ENCODE results near the gene BST1. TPM values are rescaled to one million over a fixed set of nuclear protein-coding genes. Genes with fewer than 3 reads are reported as not detected.
A peak's percentile ranks its signal among the peaks of the same experiment; 100 is the strongest.

BST1 gene
- total and polyA plus RNA-seq, 10 donors: 3.8 to 54.3 (median 15.4) TPM

DNA sequence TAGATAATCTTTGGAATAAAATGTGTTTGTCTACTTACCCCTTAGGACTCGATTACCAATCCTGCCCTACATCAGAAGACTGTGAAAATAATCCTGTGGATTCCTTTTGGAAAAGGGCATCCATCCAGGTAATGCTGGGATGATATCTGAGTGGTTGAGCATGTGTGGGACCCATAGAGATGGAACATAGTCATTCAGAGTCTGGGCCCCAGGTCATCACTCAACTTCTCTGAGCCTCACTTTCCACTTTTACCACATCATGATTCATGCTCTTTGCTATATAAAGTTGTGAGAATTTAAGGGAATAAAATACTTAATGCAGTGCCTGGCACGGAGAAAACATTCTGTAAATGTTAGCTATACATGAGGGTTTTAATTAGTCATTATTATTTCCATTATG, 8.9 kb downstream of the BST1 start:
- intact Hi-C loops (cut with DNase I; ENCODE audit: low total_unique reads): no loop called here
- Histone ChIP-seq H3K27ac (no peak overlapping the region), H3K9me3 (no peaks in the 10 kb centered on the region), H3K4me3 (no peak overlapping the region), H3K4me1 (no peaks in the 10 kb centered on the region), H3K27me3 (replicated peaks in 1 of 7) (no peaks in the 10 kb centered on the region), H3K36me3 (peaks cover 0 to 79% (median 0%) of the 10 kb centered on the region in 6 donors)
- 78 to 94% (median 83%) methylated on average over 2 of the region's 2 CpGs for WGBS, 5 donors
- DNase-seq: no peak
- TF ChIP-seq POLR2A (IDR thresholded peaks at IDR 0.05) (no peak), POLR2AphosphoS5 (IDR thresholded peaks at IDR 0.05) (no peak)
- TF ChIP-seq, protein P1, sequence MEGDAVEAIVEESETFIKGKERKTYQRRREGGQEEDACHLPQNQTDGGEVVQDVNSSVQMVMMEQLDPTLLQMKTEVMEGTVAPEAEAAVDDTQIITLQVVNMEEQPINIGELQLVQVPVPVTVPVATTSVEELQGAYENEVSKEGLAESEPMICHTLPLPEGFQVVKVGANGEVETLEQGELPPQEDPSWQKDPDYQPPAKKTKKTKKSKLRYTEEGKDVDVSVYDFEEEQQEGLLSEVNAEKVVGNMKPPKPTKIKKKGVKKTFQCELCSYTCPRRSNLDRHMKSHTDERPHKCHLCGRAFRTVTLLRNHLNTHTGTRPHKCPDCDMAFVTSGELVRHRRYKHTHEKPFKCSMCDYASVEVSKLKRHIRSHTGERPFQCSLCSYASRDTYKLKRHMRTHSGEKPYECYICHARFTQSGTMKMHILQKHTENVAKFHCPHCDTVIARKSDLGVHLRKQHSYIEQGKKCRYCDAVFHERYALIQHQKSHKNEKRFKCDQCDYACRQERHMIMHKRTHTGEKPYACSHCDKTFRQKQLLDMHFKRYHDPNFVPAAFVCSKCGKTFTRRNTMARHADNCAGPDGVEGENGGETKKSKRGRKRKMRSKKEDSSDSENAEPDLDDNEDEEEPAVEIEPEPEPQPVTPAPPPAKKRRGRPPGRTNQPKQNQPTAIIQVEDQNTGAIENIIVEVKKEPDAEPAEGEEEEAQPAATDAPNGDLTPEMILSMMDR (IDR thresholded peaks at IDR 0.05 in 8 of 11, conservative IDR thresholded peaks at IDR 0.05 in 3 of 11): no peak

DNA sequence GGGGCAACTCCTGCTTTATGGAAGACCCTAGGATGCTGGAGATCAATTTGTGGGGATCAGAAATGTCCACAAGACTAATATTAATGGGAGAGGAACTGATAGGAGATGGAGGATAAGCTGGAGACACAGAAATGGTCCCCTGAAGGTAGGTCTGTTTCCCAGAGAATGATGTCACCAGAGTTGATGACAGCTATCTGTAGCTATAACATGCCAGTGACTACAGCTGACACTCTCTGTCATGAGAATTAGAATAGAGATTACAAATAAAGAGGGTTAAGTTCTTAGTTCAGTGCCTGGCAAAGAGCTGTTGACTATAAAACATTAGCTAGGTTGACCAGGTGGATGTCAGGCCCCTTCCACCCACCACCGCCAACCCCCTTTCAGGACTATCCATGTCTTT, 9.3 kb downstream of the BST1 start:
- no peak overlapping the region for H3K27ac ChIP-seq
- no peak overlapping the region for H3K4me3 ChIP-seq
- TF ChIP-seq, protein P1 (IDR thresholded peaks at IDR 0.05 in 8 of 11, conservative IDR thresholded peaks at IDR 0.05 in 3 of 11): no peak
- peaks cover 0 to under 1% (median 0%) of the 10 kb centered on the region in 6 donors for H3K4me1 ChIP-seq
- no peak for DNase-seq
- intact Hi-C loops (cut with DNase I; ENCODE audit: low total_unique reads): no loop called here
- H3K9me3 ChIP-seq: no peaks in the 10 kb centered on the region
- H3K36me3 ChIP-seq: peaks cover 0 to 84% (median 0%) of the 10 kb centered on the region in 6 donors
- no peaks in the 10 kb centered on the region for H3K27me3 ChIP-seq (replicated peaks in 1 of 7)
- WGBS, 5 donors: 93 to 100% (median 95%) methylated on average over 1 of the region's 1 CpG

DNA sequence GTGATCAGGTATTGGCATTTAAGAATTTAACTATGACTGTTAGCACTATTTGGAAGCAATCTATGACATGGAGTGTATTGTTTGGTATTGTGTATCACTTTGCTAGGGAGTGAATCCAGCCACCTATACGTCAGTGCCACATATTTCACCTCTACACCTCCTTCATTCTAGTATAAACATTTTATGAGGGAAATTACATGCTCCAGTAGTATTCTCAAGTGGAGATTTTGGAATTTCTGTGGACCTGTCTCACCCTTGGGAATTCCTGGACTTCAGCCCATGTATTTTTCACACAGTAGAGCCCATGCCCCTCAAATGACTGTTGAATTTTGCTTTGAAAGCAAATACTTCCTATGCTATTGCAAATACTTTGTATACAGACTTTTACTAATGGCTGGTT, 11.3 kb downstream of the BST1 start:
- Histone ChIP-seq H3K27ac (peak overlapping the region in 1 of 8 donors; percentile 20), H3K27me3 (replicated peaks in 1 of 7) (no peaks in the 10 kb centered on the region), H3K4me1 (peaks cover 0 to 7% (median 2%) of the 10 kb centered on the region in 6 donors), H3K36me3 (peaks cover 0 to 72% (median 0%) of the 10 kb centered on the region in 6 donors), H3K9me3 (no peaks in the 10 kb centered on the region), H3K4me3 (no peak overlapping the region)
- intact Hi-C loops (cut with DNase I; ENCODE audit: low total_unique reads): no loop called here
- no peak for DNase-seq
- WGBS, 5 donors: 83 to 96% (median 90%) methylated on average over 1 of the region's 1 CpG
- TF ChIP-seq, protein P1 (IDR thresholded peaks at IDR 0.05 in 8 of 11, conservative IDR thresholded peaks at IDR 0.05 in 3 of 11): no peak
- TF ChIP-seq POLR2A (IDR thresholded peaks at IDR 0.05): no peak
- no peak for TF ChIP-seq POLR2AphosphoS5 (IDR thresholded peaks at IDR 0.05)

DNA sequence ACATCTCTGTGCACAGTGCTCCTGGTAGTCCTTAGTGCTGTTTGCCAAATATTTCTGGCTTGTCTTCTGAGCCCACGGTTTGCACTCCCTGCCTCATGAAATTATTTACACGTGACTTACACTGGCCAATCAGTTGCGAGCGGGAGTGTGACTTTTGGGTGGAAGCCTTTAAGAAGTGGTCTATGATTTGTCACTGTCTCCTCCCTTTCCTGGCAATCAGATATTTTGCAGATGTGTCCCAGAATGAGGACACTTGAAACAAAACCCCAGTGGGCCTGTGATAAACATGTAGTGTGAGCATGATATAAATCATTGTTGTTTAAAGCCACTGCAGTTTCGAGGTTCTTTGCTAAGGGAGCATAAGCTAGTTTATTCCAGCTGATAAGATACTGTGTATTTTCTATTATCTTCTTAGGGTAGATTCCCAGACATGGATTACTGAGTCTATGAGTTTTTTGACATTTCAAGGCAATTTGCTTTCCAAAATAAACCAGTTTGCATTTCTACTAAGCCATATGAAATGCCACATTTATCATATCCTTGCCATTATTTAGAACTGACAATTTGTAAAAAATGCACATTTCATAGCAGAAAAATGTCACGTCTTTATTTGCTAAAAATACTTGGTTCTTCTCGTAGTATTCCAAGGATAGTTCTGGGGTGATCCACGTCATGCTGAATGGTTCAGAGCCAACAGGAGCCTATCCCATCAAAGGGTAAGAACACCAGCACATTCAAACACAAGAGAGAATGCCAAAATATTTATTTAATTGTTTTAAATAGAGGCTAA, 12.0 kb downstream of the BST1 start:
- H3K4me3 ChIP-seq: no peak overlapping the region
- H3K4me1 ChIP-seq: peaks cover 0 to 14% (median 2%) of the 10 kb centered on the region in 6 donors
- H3K9me3 ChIP-seq: no peaks in the 10 kb centered on the region
- H3K36me3 ChIP-seq: peaks cover 0 to 67% (median 0%) of the 10 kb centered on the region in 6 donors
- TF ChIP-seq POLR2AphosphoS5 (IDR thresholded peaks at IDR 0.05): no peak
- TF ChIP-seq, protein P1 (IDR thresholded peaks at IDR 0.05 in 8 of 11, conservative IDR thresholded peaks at IDR 0.05 in 3 of 11): no peak
- TF ChIP-seq POLR2A (IDR thresholded peaks at IDR 0.05): no peak
- intact Hi-C loops (cut with DNase I; ENCODE audit: low total_unique reads): no loop called here
- no peaks in the 10 kb centered on the region for H3K27me3 ChIP-seq (replicated peaks in 1 of 7)
- no peak for DNase-seq
- 70 to 85% (median 78%) methylated on average over 8 of the region's 8 CpGs for WGBS, 5 donors
- peak overlapping the region in 3 of 8 donors; percentile 5 to 58 (median 20) for H3K27ac ChIP-seq

All from spleen (tissue), 11 donors.